Heart left ventricle (tissue), 13 donors: ENCODE results near the gene NUMA1.

Experiments
- CTCF ChIP-seq, 12 donors: fragments of 200-600 bp; sonication (generic) in 4 of 12; IDR thresholded peaks; one replicate each; pipeline versions ENCODE4 v1.5.0 to v1.8.0; 2018 to 2022; ENCODE audit warnings: antibody characterized with exemption in 12 of 12, mild to moderate bottlenecking in 5 of 12
- POLR2A ChIP-seq, 2 donors: fragments of 450-650 bp; IDR thresholded peaks; one replicate each; pipeline ENCODE4 v1.6.1; 2017; ENCODE audit warnings: antibody characterized with exemption in 2 of 2, mild to moderate bottlenecking in 2 of 2, moderate library complexity in 2 of 2
- donor health status: ischemic (EF 13 %, LVEDD 7.1; RV severe dilation, severe dysfunction).
- donor health status: DM: no; HTN: yes; CAD: no.
- donor health status: DM: no; HTN: no; CAD: no.
- donor health status: ischemic (EF 25% LVEDD 6.9; RV normal size, moderate dysfunction).
- donor health status: ischemic (EF 25% LVEDD 5.7; RV mildly dilated, moderate dysfunction).
- donor health status: ischemic (EF 35%, LVEDD 5.7; RV mildly dilated, moderate dysfunction).
- donor health status: nonischemic (EF 11% LVEDD 7.7; RV severe dilation, severe dysfunction).
- donor health status: DM: yes; HTN: yes; CAD: no.
- donor health status: PGD.
- donor health status: ischemic (EF 29% LVEDD 5.4; RV normal size, mild dysfunction).
- donor health status: nonischemic (EF 23%, LVEDD 6.1; RV moderate dilation, normal function).

- TF ChIP-seq POLR2A (IDR thresholded peaks at IDR 0.05) (no peak), CTCF (IDR thresholded peaks at IDR 0.05) (no peak)
Measured at GRCh38 chr11:71994786-71995185, 85.6 kb downstream of the NUMA1 start.
